ENCODE measurements around the gene MAP3K6.

MAP3K6 gene

GRCh38 chr1:27335506-27336422 lies 31.0 kb downstream of the MAP3K6 start:
- no peak for DNase-seq (ENCODE audit: low spot score)

- DNase-seq (ENCODE audit: low spot score) = no peak
Measured at GRCh38 chr1:27333717-27334279, 33.0 kb downstream of the MAP3K6 start.

GRCh38 chr1:27332536-27333281 lies 34.1 kb downstream of the MAP3K6 start:
- DNase-seq (ENCODE audit: low spot score) = no peak

- no peak for DNase-seq (ENCODE audit: low spot score)
Measured at GRCh38 chr1:27331922-27332321, 34.8 kb downstream of the MAP3K6 start.

GRCh38 chr1:27331426-27331825 lies 35.3 kb downstream of the MAP3K6 start:
- no peak for DNase-seq (ENCODE audit: low spot score)

- DNase-seq (ENCODE audit: low spot score) = no peak
Measured at GRCh38 chr1:27330786-27331185, 36.0 kb downstream of the MAP3K6 start.

GRCh38 chr1:27327964-27328363 lies 38.8 kb downstream of the MAP3K6 start:
- no peak for DNase-seq (ENCODE audit: low spot score)

GRCh38 chr1:27325286-27325685 lies 41.5 kb downstream of the MAP3K6 start:
- DNase-seq (ENCODE audit: low spot score) = no peak

GRCh38 chr1:27322569-27323240 lies 44.1 kb downstream of the MAP3K6 start:
- no peak for DNase-seq (ENCODE audit: low spot score)

- DNase-seq (ENCODE audit: low spot score) = peak; percentile 96
Measured at GRCh38 chr1:27321813-27322568, 44.8 kb downstream of the MAP3K6 start, which contains the start of gene TMEM222. Gene TMEM222, plus strand, starts transcription at chr1:27322163. Its CDS starts 35 bp downstream, at chr1:27322198.

- DNase-seq (ENCODE audit: low spot score) = no peak
Measured at GRCh38 chr1:27318596-27318995, 48.2 kb downstream of the MAP3K6 start.

GRCh38 chr1:27318136-27318535 lies 48.6 kb downstream of the MAP3K6 start:
- no peak for DNase-seq (ENCODE audit: low spot score)

- DNase-seq (ENCODE audit: low spot score) = no peak
Measured at GRCh38 chr1:27316860-27317259, 49.9 kb downstream of the MAP3K6 start.

GRCh38 chr1:27314737-27315136 lies 52.0 kb downstream of the MAP3K6 start:
- no peak for DNase-seq (ENCODE audit: low spot score)

- DNase-seq (ENCODE audit: low spot score) = no peak
Measured at GRCh38 chr1:27314169-27314568, 52.6 kb downstream of the MAP3K6 start.

- no peak for DNase-seq (ENCODE audit: low spot score)
Measured at GRCh38 chr1:27307874-27308598, 58.7 kb downstream of the MAP3K6 start.

- DNase-seq (ENCODE audit: low spot score) = no peak
Measured at GRCh38 chr1:27306892-27307761, 59.6 kb downstream of the MAP3K6 start.

GRCh38 chr1:27306071-27306470 lies 60.7 kb downstream of the MAP3K6 start:
- DNase-seq (ENCODE audit: low spot score) = no peak

Measured in RKO (cell line).